Activated naive CD4-positive, alpha-beta T cell treated with anti-CD3 and anti-CD28 coated beads, Interleukin-2, amount 50 U/mL, for 72 hours (primary cell): ENCODE data around the gene CHRNA5. TPM values are rescaled to one million over a fixed set of nuclear protein-coding genes. Genes with fewer than 3 reads are reported as not detected.

ENCODE experiments used
- ATAC-seq, 2 donors: fragments of 150-1000 bp; cut with Tn5 transposase; 2 replicates each; pipeline ENCODE4 v1.10.0; 2021; ENCODE audit warnings: mild to moderate bottlenecking in 2 of 2, moderate library complexity in 2 of 2
- DNase-seq, 2 donors: peaks; one replicate each; pipeline ENCODE4 v3.0.0; 2021 to 2022; ENCODE audit warnings: low spot score in 2 of 2
- H3K27ac Mint-ChIP-seq, 2 donors: one replicate each; pipeline ENCODE4 v1.8.0; 2022; ENCODE audit warnings: mild to moderate bottlenecking in 2 of 2, mixed read lengths in 2 of 2
- H3K36me3 Mint-ChIP-seq, 2 donors: one replicate each; pipeline ENCODE4 v1.8.0; 2022; ENCODE audit warnings: mixed read lengths in 2 of 2
- H3K9me3 Mint-ChIP-seq, 2 donors: one replicate each; pipeline ENCODE4 v1.8.0; 2022; ENCODE audit warnings: mixed read lengths in 2 of 2
- total RNA-seq, 2 donors: library from RNA; stranded (reverse); gene quantifications; one replicate each; pipeline ENCODE4 v1.2.3, GENCODE V29; 2022

CHRNA5 gene
- total RNA-seq, 2 donors from 2014 or later, result 4.6 to 5.7 TPM

GRCh38 chr15:78641102-78641748 lies 75.9 kb downstream of the CHRNA5 start, which contains the start of gene CHRNB4:
Gene CHRNB4 (minus strand): TSS chr15:78641210. CDS start chr15:78641133, 77 bp downstream.
- ATAC-seq (peak; percentile 53 to 75), DNase-seq (peak in 1 of 2 donors; percentile 16)
- no peak within 1 kb of the TSS for H3K27ac Mint-ChIP-seq
- H3K36me3 Mint-ChIP-seq, result no peaks in the 10 kb centered on the region
- H3K9me3 Mint-ChIP-seq, result no peaks in the 10 kb centered on the region

- no peak for ATAC-seq
- no peak for DNase-seq
- Mint-ChIP-seq H3K9me3 (no peaks in the 10 kb centered on the region), H3K36me3 (no peaks in the 10 kb centered on the region), H3K27ac (no peak overlapping the region)
These were observed 76.5 kb downstream of the CHRNA5 start for GRCh38 chr15:78641749-78642275.

- ATAC-seq, result no peak
These were observed 77.0 kb downstream of the CHRNA5 start for GRCh38 chr15:78642331-78642730.

More at GRCh38 chr15:78642331-78642730, 77.0 kb downstream of the CHRNA5 start:
- H3K27ac Mint-ChIP-seq, result no peak overlapping the region
- no peaks in the 10 kb centered on the region for H3K36me3 Mint-ChIP-seq
- no peak for DNase-seq
- H3K9me3 Mint-ChIP-seq, result no peaks in the 10 kb centered on the region

Other genes with a start within 250 kb of the CHRNA5 start
- gene CRABP1, start 225.2 kb upstream of the CHRNA5 start, total RNA-seq, result 1 to 10 TPM in 1 of 2 donors, not detected in 1; 1.7 TPM
- 10 to 100 TPM; 69.1 to 71.7 TPM for gene IREB2, start 127.3 kb upstream of the CHRNA5 start, total RNA-seq
- 1 to 10 TPM; 1.6 to 5.1 TPM for gene HYKK, start 57.9 kb upstream of the CHRNA5 start, total RNA-seq
- 100 to 1,000 TPM; 283 to 303 TPM for gene PSMA4, start 25.1 kb upstream of the CHRNA5 start, total RNA-seq
- not detected for gene CHRNA3, start 55.5 kb downstream of the CHRNA5 start, total RNA-seq
- not detected for gene CHRNB4, start 75.7 kb downstream of the CHRNA5 start, total RNA-seq
- gene ADAMTS7, start 245.9 kb downstream of the CHRNA5 start, total RNA-seq, result 1 to 10 TPM; 1.4 to 4.3 TPM